NB4 (cell line): ENCODE data around the gene MAMLD1.

Source experiments
- DNase-seq: peaks from one replicate; pipeline ENCODE4 v3.0.0; 2010; ENCODE audit warnings: low read depth
- H3K4me3 ChIP-seq: one replicate; pipeline ENCODE4 v1.5.1; 2011; ENCODE audit warnings: mild to moderate bottlenecking, low read depth, low read length, moderate library complexity
- CTCF ChIP-seq: IDR thresholded peaks from one replicate; pipeline ENCODE4 v1.5.1; 2012; ENCODE audit warnings: low read depth, low read length
- MAX ChIP-seq: IDR thresholded peaks from 2 replicates; pipeline ENCODE4 v1.6.1; 2011; ENCODE audit warnings: low read depth, low read length
- MYC ChIP-seq: IDR thresholded peaks from 2 replicates; pipeline ENCODE4 v1.6.1; 2011; ENCODE audit warnings: low read depth, low read length
- POLR2A ChIP-seq: IDR thresholded peaks from 2 replicates; pipeline ENCODE4 v1.6.1; 2011; ENCODE audit warnings: mild to moderate bottlenecking; ENCODE audit not compliant: insufficient read length; ENCODE audit errors: extremely low read depth

Gene MAMLD1

GRCh38 chrX:150547375-150548115 is 184.4 kb downstream of the MAMLD1 start:
- H3K4me3 ChIP-seq = no peak overlapping the region
- DNase-seq = peak; percentile 60
- no peak for TF ChIP-seq MYC
- TF ChIP-seq MAX = no peak
- TF ChIP-seq CTCF = no peak
- TF ChIP-seq POLR2A = no peak

GRCh38 chrX:150548251-150548650 is 185.1 kb downstream of the MAMLD1 start:
- no peak for TF ChIP-seq MAX
- TF ChIP-seq CTCF = no peak
- no peak for TF ChIP-seq POLR2A
- TF ChIP-seq MYC = no peak
- DNase-seq = no peak
- no peak overlapping the region for H3K4me3 ChIP-seq

GRCh38 chrX:150548684-150549083 is 185.6 kb downstream of the MAMLD1 start:
- no peak for TF ChIP-seq MYC
- no peak for TF ChIP-seq MAX
- TF ChIP-seq CTCF = no peak
- no peak for TF ChIP-seq POLR2A

GRCh38 chrX:150551963-150552362 is 188.8 kb downstream of the MAMLD1 start:
- TF ChIP-seq MAX = no peak
- TF ChIP-seq CTCF = no peak
- no peak for TF ChIP-seq POLR2A
- TF ChIP-seq MYC = no peak

More at GRCh38 chrX:150548684-150549083, 185.6 kb downstream of the MAMLD1 start:
- peak; percentile 64 for DNase-seq
- no peak overlapping the region for H3K4me3 ChIP-seq

GRCh38 chrX:150558424-150558823 is 195.3 kb downstream of the MAMLD1 start:
- DNase-seq = no peak
- TF ChIP-seq MYC = no peak
- no peak for TF ChIP-seq CTCF
- TF ChIP-seq POLR2A = no peak
- TF ChIP-seq MAX = no peak
- H3K4me3 ChIP-seq = no peak overlapping the region

More at GRCh38 chrX:150551963-150552362, 188.8 kb downstream of the MAMLD1 start:
- no peak overlapping the region for H3K4me3 ChIP-seq
- DNase-seq = no peak
